ENCODE measurements around the gene GALNTL6. TPM values are rescaled to one million over a fixed set of nuclear protein-coding genes. Genes with fewer than 3 reads are reported as not detected.

GALNTL6 gene
- total RNA-seq, 6 donors from 2014 or later: 0.26 to 18.9 TPM; not detected in 4

DNA sequence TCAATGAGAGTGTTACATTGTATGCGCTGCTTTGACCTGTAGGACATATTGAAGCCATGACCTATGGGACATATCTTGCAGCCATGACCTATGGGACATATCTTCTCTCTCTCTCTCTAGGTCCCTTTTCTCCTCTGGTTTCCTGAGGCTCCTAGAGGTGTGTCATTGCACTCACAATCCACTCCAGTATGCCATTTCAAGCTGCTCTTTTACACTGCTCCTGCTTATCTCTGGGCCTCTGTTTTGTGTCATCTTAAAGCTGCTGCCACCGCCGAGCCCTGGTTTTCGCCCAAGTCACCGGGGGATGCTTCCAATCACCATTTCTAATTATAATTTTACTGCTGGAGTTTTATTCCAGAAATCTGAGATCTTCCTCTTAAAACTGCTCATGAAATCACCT is 336.1 kb downstream of the GALNTL6 start:
- no peaks in the 10 kb centered on the region for H3K36me3 ChIP-seq
- ATAC-seq (ENCODE audit: low FRiP score in 2 of 2) (no peak), DNase-seq (no peak)
- H3K4me1 ChIP-seq: no peaks in the 10 kb centered on the region
- H3K27ac ChIP-seq: no peak overlapping the region
- 74% methylated on average over 5 of the region's 5 CpGs for WGBS, 2 donors
- H3K4me3 ChIP-seq: no peak overlapping the region
- no peaks in the 10 kb centered on the region for H3K9me3 ChIP-seq
- no peaks in the 10 kb centered on the region for H3K27me3 ChIP-seq
- TF ChIP-seq POLR2A (IDR thresholded peaks at IDR 0.05) (no peak), CTCF (IDR thresholded peaks at IDR 0.05) (no peak), POLR2AphosphoS5 (IDR thresholded peaks at IDR 0.05) (no peak), EP300 (IDR thresholded peaks at IDR 0.05) (no peak)

- Histone ChIP-seq H3K4me1 (no peaks in the 10 kb centered on the region), H3K27me3 (no peaks in the 10 kb centered on the region), H3K27ac (no peak overlapping the region), H3K4me3 (no peak overlapping the region), H3K9me3 (no peaks in the 10 kb centered on the region), H3K36me3 (no peaks in the 10 kb centered on the region)
- TF ChIP-seq EP300 (IDR thresholded peaks at IDR 0.05) (no peak), POLR2A (IDR thresholded peaks at IDR 0.05) (no peak), CTCF (IDR thresholded peaks at IDR 0.05) (no peak), POLR2AphosphoS5 (IDR thresholded peaks at IDR 0.05) (no peak)
- ATAC-seq (ENCODE audit: low FRiP score in 2 of 2) (no peak), DNase-seq (no peak)
- WGBS, 2 donors: 83% methylated on average over 3 of the region's 3 CpGs
Measured at GRCh38 chr4:172152284-172152683, 339.1 kb downstream of the GALNTL6 start.

- H3K9me3 ChIP-seq: no peaks in the 10 kb centered on the region
- H3K36me3 ChIP-seq: no peaks in the 10 kb centered on the region
- DNase-seq (no peak), ATAC-seq (ENCODE audit: low FRiP score in 2 of 2) (no peak)
- WGBS, 2 donors: 72 to 74% methylated on average over 4 of the region's 4 CpGs
- no peak for TF ChIP-seq POLR2AphosphoS5 (IDR thresholded peaks at IDR 0.05)
- no peak for TF ChIP-seq CTCF (IDR thresholded peaks at IDR 0.05)
- no peak for TF ChIP-seq POLR2A (IDR thresholded peaks at IDR 0.05)
- no peak for TF ChIP-seq EP300 (IDR thresholded peaks at IDR 0.05)
- H3K27me3 ChIP-seq: no peaks in the 10 kb centered on the region
- no peak overlapping the region for H3K4me3 ChIP-seq
- H3K27ac ChIP-seq: no peak overlapping the region
- no peaks in the 10 kb centered on the region for H3K4me1 ChIP-seq
Measured at GRCh38 chr4:172153719-172154118, 340.5 kb downstream of the GALNTL6 start.

GRCh38 chr4:172155838-172156345 is 342.7 kb downstream of the GALNTL6 start:
- ATAC-seq (ENCODE audit: low FRiP score in 2 of 2): no peak
- Histone ChIP-seq H3K9me3 (no peaks in the 10 kb centered on the region), H3K4me3 (no peak overlapping the region)

More at GRCh38 chr4:172155838-172156345, 342.7 kb downstream of the GALNTL6 start:
- Histone ChIP-seq H3K27ac (no peak overlapping the region), H3K27me3 (no peaks in the 10 kb centered on the region), H3K4me1 (no peaks in the 10 kb centered on the region), H3K36me3 (no peaks in the 10 kb centered on the region)
- WGBS, 2 donors: 55 to 78% methylated on average over 15 of the region's 15 CpGs
- TF ChIP-seq CTCF (IDR thresholded peaks at IDR 0.05): no peak
- no peak for TF ChIP-seq POLR2A (IDR thresholded peaks at IDR 0.05)
- DNase-seq: no peak
